IMR-90 (cell line): ENCODE results near the gene KCNQ1. TPM values are rescaled to one million over a fixed set of nuclear protein-coding genes. Genes with fewer than 3 reads are reported as not detected.

Experiments used
- ATAC-seq: fragments of 200-7000 bp; cut with Tn5 transposase; 2 replicates; pipeline ENCODE4 v1.9.1; 2020; ENCODE audit warnings: low read depth, mild to moderate bottlenecking, moderate library complexity
- BruUV-seq: library from RNA; stranded (reverse); fragments of 400-500 nt; replicated peaks from 2 replicates; lab custom pipeline; 2021; lab: Mats Ljungman, UMichigan
- CTCF ChIA-PET: fragments of 300-600 bp; formaldehyde crosslinking; extraction: SDS; loops from one replicate; lab custom pipeline; 2021; ENCODE audit warnings: antibody characterized with exemption; lab: Yijun Ruan, JAX
- POLR2A ChIA-PET: fragments of 300-600 bp; sonication (Branson Sonifier 250); formaldehyde crosslinking; loops from one replicate; lab custom pipeline; 2022; ENCODE audit warnings: antibody characterized with exemption; ENCODE audit not compliant: unreplicated experiment; lab: Charles Lee
- DNase-seq: peaks from one replicate; pipeline ENCODE4 v3.0.0; 2013
- H2AFZ ChIP-seq: replicated peaks from 2 replicates; pipeline ENCODE3; 2013; ENCODE audit warnings: low read length, mild to moderate bottlenecking; ENCODE audit not compliant: poor library complexity
- H2AK5ac ChIP-seq: 2 replicates; pipeline ENCODE4 v1.6.1; 2013; ENCODE audit warnings: low read depth, low read length, inconsistent platforms
- H2AK9ac ChIP-seq: replicated peaks from 2 replicates; pipeline ENCODE3; 2013; ENCODE audit warnings: mild to moderate bottlenecking, low read depth, low read length, moderate library complexity; ENCODE audit not compliant: poor library complexity
- H2BK120ac ChIP-seq: 2 replicates; pipeline ENCODE4 v1.6.1; 2013; ENCODE audit warnings: low read depth, low read length, inconsistent platforms
- H2BK15ac ChIP-seq: 3 replicates; pipeline ENCODE4 v1.6.1; 2013; ENCODE audit warnings: low read depth, low read length, inconsistent platforms
- H2BK20ac ChIP-seq: 2 replicates; pipeline ENCODE4 v1.6.1; 2013; ENCODE audit warnings: low read depth, mild to moderate bottlenecking, inconsistent platforms, low read length, moderate library complexity
- H2BK5ac ChIP-seq: 2 replicates; pipeline ENCODE4 v1.6.1; 2013; ENCODE audit warnings: mild to moderate bottlenecking, low read depth, low read length, inconsistent platforms; ENCODE audit not compliant: poor library complexity, severe bottlenecking
- H3K14ac ChIP-seq: replicated peaks from 2 replicates; pipeline ENCODE4 v1.6.1; 2013; ENCODE audit warnings: low read depth, low read length, inconsistent platforms
- H3K18ac ChIP-seq: 2 replicates; pipeline ENCODE4 v1.6.1; 2013; ENCODE audit warnings: low read depth, low read length, control low read depth
- H3K23ac ChIP-seq: 2 replicates; pipeline ENCODE4 v1.6.1; 2013; ENCODE audit warnings: low read depth, low read length, inconsistent platforms
- H3K27ac ChIP-seq: 2 replicates; pipeline ENCODE4 v1.5.1; 2013; ENCODE audit warnings: mild to moderate bottlenecking, control low read depth, low read length; ENCODE audit not compliant: insufficient read depth
- H3K27me3 ChIP-seq: 2 replicates; pipeline ENCODE4 v1.6.1; 2013; ENCODE audit warnings: low read length; ENCODE audit not compliant: control insufficient read depth, insufficient read depth
- H3K36me3 ChIP-seq: 2 replicates; pipeline ENCODE4 v1.6.1; 2013; ENCODE audit warnings: low read length, mixed read lengths; ENCODE audit not compliant: control insufficient read depth, insufficient read depth
- H3K4ac ChIP-seq: 2 replicates; pipeline ENCODE4 v1.6.1; 2013; ENCODE audit warnings: low read depth, low read length, inconsistent platforms
- H3K4me1 ChIP-seq: 2 replicates; pipeline ENCODE4 v1.6.1; 2013; ENCODE audit warnings: low read length, mixed read lengths; ENCODE audit not compliant: control insufficient read depth, insufficient read depth
- H3K4me2 ChIP-seq: 2 replicates; pipeline ENCODE4 v1.6.1; 2013; ENCODE audit warnings: low read depth, mild to moderate bottlenecking, control low read depth, low read length, moderate library complexity
- H3K4me3 ChIP-seq: 2 replicates; pipeline ENCODE4 v1.5.1; 2013; ENCODE audit warnings: low read depth, mild to moderate bottlenecking, control low read depth, low read length, moderate library complexity; ENCODE audit not compliant: insufficient read depth
- H3K56ac ChIP-seq: 2 replicates; pipeline ENCODE4 v1.6.1; 2013; ENCODE audit warnings: low read length, inconsistent platforms; ENCODE audit not compliant: insufficient read depth; ENCODE audit errors: extremely low read depth
- H3K79me1 ChIP-seq, 2 experiments: 2 replicates each; pipeline ENCODE4 v1.6.1; 2013; ENCODE audit warnings: low read length in 2 of 2, inconsistent platforms in 1 of 2, low read depth in 1 of 2
- H3K9ac ChIP-seq: 2 replicates; pipeline ENCODE4 v1.6.1; 2013; ENCODE audit warnings: low read depth, low read length, control low read depth
- H3K9me1 ChIP-seq: 2 replicates; pipeline ENCODE4 v1.6.1; 2013; ENCODE audit warnings: low read length, inconsistent platforms; ENCODE audit not compliant: insufficient read depth
- H3K9me3 ChIP-seq: 2 replicates; pipeline ENCODE4 v1.6.1; 2013; ENCODE audit warnings: low read length; ENCODE audit not compliant: control insufficient read depth, insufficient read depth
- H4K20me1 ChIP-seq: 2 replicates; pipeline ENCODE4 v1.6.1; 2013; ENCODE audit warnings: low read length, inconsistent platforms; ENCODE audit not compliant: insufficient read depth
- H4K5ac ChIP-seq: 2 replicates; pipeline ENCODE4 v1.6.1; 2013; ENCODE audit warnings: mild to moderate bottlenecking, low read depth, low read length, control low read depth
- H4K8ac ChIP-seq, 2 experiments: 2 replicates each; pipeline ENCODE4 v1.6.1; 2013; ENCODE audit warnings: low read depth in 2 of 2, low read length in 2 of 2, control low read depth in 1 of 2, inconsistent platforms in 1 of 2
- H4K91ac ChIP-seq: 2 replicates; pipeline ENCODE4 v1.6.1; 2013; ENCODE audit warnings: low read depth, low read length, inconsistent platforms; ENCODE audit not compliant: insufficient read depth
- MAZ ChIP-seq: IDR thresholded peaks from 2 replicates; pipeline ENCODE4 v1.6.1; 2012; ENCODE audit warnings: low read depth, mild to moderate bottlenecking, low read length, improper control_type of control experiment, moderate library complexity, borderline replicate concordance
- NFE2L2 ChIP-seq: fragments of 150-350 bp; IDR thresholded peaks from 2 replicates; pipeline ENCODE4 v1.6.1; 2016; ENCODE audit warnings: low read depth, mild to moderate bottlenecking, low read length
- POLR2A ChIP-seq: IDR thresholded peaks from 2 replicates; pipeline ENCODE4 v1.6.1; 2012; ENCODE audit warnings: mild to moderate bottlenecking, low read depth, low read length
- RCOR1 ChIP-seq: IDR thresholded peaks from 2 replicates; pipeline ENCODE4 v1.6.1; 2012; ENCODE audit warnings: mild to moderate bottlenecking, low read length, improper control_type of control experiment; ENCODE audit not compliant: insufficient replicate concordance
- WGBS, 2 experiments: methylation state at CpG; one replicate each; pipeline versions ENCODE4 v1.1.5 to v1.1.7; 2013; ENCODE audit warnings: missing lambda C conversion rate in 2 of 2; ENCODE audit not compliant: insufficient read length in 1 of 2; ENCODE audit errors: extremely low coverage in 2 of 2; 5-methylcytosine and 5-hydroxymethylcytosine counted together
- dilution Hi-C: fragments of 300-500 bp; cut with HindIII; formaldehyde crosslinking; loops from one replicate; pipeline ENCODE4 v1.14.3; 2018; ENCODE audit warnings: low sequenced_read_pairs; ENCODE audit not compliant: unreplicated experiment
- in situ Hi-C: fragments of 300-500 bp; cut with MboI; formaldehyde crosslinking; loops from 3 replicates; pipeline ENCODE4 v1.14.3; 2019; ENCODE audit warnings: low sequenced_read_pairs, inconsistent platforms, mixed read lengths
- intact Hi-C: fragments of 100-400 bp; cut with micrococcal nuclease; formaldehyde crosslinking; loops from 2 replicates; pipeline ENCODE4 v1.10.0; 2022
- polyA plus RNA-seq, 3 experiments: library from polyadenylated mRNA; depleted of rRNA; stranded (reverse); fragments of >200 nt; gene quantifications; 2 replicates each; pipeline ENCODE4 v1.2.3, GENCODE V29; 2012; ENCODE audit warnings: low replicate concordance in 1 of 3
- total RNA-seq: library from RNA; depleted of rRNA; stranded (reverse); fragments of >200 nt; gene quantifications from 2 replicates; pipeline ENCODE4 v1.2.3, GENCODE V29; 2012
- TF ChIP-seq, protein P1 (sequence below): fragments of 150-350 bp; IDR thresholded peaks from 2 replicates; pipeline ENCODE4 v1.6.1; 2017; ENCODE audit warnings: mild to moderate bottlenecking, antibody characterized with exemption, low read length, low read depth

The KCNQ1 gene
- total and polyA plus RNA-seq, 2 of the 4 experiments (the other 2 are of a cell fraction) = 0.07 TPM; not detected in 1

DNA sequence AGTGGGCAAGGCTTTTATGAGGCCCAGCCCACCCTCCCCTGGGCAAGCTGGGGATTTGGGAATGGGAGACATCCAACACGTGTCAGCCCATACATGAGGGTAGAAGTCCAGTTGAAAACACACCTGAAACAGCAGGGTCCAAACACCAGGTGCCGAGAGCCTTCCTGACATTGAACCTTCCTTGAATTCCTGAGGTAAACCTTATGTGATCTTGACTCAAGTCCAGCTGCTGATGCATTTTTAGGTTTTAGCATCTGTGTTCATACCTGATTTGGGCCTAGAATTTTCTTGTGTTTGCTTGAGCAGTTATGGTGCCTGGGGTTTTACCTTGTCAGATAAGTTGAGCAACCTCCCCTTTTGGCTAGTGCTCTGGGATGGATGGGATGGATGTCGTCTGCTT lies 374.5 kb downstream of the KCNQ1 start:
- H3K79me1 ChIP-seq = no peaks in the 10 kb centered on the region
- DNase-seq (no peak), ATAC-seq (no peak)
- H4K91ac ChIP-seq = no peak overlapping the region
- no CpG with 5 or more reads among the region's 3 CpGs for whole genome bisulfite sequencing, 2 experiments
- no peaks in the 10 kb centered on the region for H3K27me3 ChIP-seq
- H2BK5ac ChIP-seq = no peak overlapping the region
- H2AFZ ChIP-seq = no peak overlapping the region
- BruUV-seq = no TSS peak
- H3K4ac ChIP-seq = no peak overlapping the region
- H2AK5ac ChIP-seq = no peak overlapping the region
- POLR2A ChIA-PET = no interaction called here
- H2BK120ac ChIP-seq = no peak overlapping the region
- H2BK15ac ChIP-seq = no peak overlapping the region
- no peaks in the 10 kb centered on the region for H4K20me1 ChIP-seq
- no peak overlapping the region for H2AK9ac ChIP-seq
- intact Hi-C loops = no loop called here
- no peak overlapping the region for H3K23ac ChIP-seq
- CTCF ChIA-PET = no interaction called here
- no peak overlapping the region for H3K9ac ChIP-seq
- H3K18ac ChIP-seq = no peak overlapping the region
- in situ Hi-C loops = no loop called here
- no peak overlapping the region for H3K27ac ChIP-seq
- H2BK20ac ChIP-seq = no peak overlapping the region
- H3K14ac ChIP-seq = no peak overlapping the region
- dilution Hi-C loops = no loop called here
- no peak overlapping the region for H3K56ac ChIP-seq
- H3K36me3 ChIP-seq = no peaks in the 10 kb centered on the region
- no peak overlapping the region for H4K8ac ChIP-seq
- H3K4me1 ChIP-seq = peaks cover 8% of the 10 kb centered on the region
- no peak overlapping the region for H4K5ac ChIP-seq
- peaks cover 3% of the 10 kb centered on the region; the same call in 1 of the 2 replicates for H3K9me1 ChIP-seq
- H3K4me3 ChIP-seq = no peak overlapping the region
- TF ChIP-seq, protein P1, sequence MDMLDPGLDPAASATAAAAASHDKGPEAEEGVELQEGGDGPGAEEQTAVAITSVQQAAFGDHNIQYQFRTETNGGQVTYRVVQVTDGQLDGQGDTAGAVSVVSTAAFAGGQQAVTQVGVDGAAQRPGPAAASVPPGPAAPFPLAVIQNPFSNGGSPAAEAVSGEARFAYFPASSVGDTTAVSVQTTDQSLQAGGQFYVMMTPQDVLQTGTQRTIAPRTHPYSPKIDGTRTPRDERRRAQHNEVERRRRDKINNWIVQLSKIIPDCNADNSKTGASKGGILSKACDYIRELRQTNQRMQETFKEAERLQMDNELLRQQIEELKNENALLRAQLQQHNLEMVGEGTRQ = no peak
- TF ChIP-seq POLR2A (no peak), NFE2L2 (no peak), MAZ (no peak), RCOR1 (no peak)
- H3K9me3 ChIP-seq = peaks cover 15% of the 10 kb centered on the region
- H3K4me2 ChIP-seq = no peak overlapping the region
